ENCODE data around the gene IVD. TPM values are rescaled to one million over a fixed set of nuclear protein-coding genes. Genes with fewer than 3 reads are reported as not detected.

IVD gene
- polyA plus RNA-seq, 1 experiment: 63.9 TPM

- ChIA-PET CTCF (interaction anchor here (0.8 to 1.6 kb wide), 5 partner anchors 21 to 111 kb away, joined by 3 to 6 read pairs (median 3); no protein-coding TSS in a partner anchor), POLR2A (no interaction called here)
- no peak for DNase-seq (ENCODE audit: low read depth)
- Histone ChIP-seq H3K4me3 (ENCODE audit: low read depth, low read length) (no peak overlapping the region), H3K27me3 (ENCODE audit: control insufficient read depth, insufficient read depth, low read length) (no peaks in the 10 kb centered on the region), H3K36me3 (ENCODE audit: control insufficient read depth, insufficient read depth, low read length) (peaks cover 10% of the 10 kb centered on the region)
- no peak for TF ChIP-seq CTCF (IDR thresholded peaks at IDR 0.05; ENCODE audit: insufficient read depth, low read depth, low read length)
Measured at GRCh38 chr15:40389824-40390595, 15.6 kb upstream of the IVD start.

- Histone ChIP-seq H3K27me3 (ENCODE audit: control insufficient read depth, insufficient read depth, low read length) (no peaks in the 10 kb centered on the region), H3K36me3 (ENCODE audit: control insufficient read depth, insufficient read depth, low read length) (peaks cover 5% of the 10 kb centered on the region), H3K4me3 (ENCODE audit: low read depth, low read length) (no peak overlapping the region)
- DNase-seq (ENCODE audit: low read depth): no peak
- CTCF ChIA-PET: interaction anchor here (1.3 kb wide), 1 partner anchor 49 kb away, joined by 3 read pairs; no protein-coding TSS in a partner anchor
- TF ChIP-seq CTCF (IDR thresholded peaks at IDR 0.05; ENCODE audit: insufficient read depth, low read depth, low read length): no peak
- POLR2A ChIA-PET: no interaction called here
Measured at GRCh38 chr15:40392986-40393948, 12.3 kb upstream of the IVD start.

GRCh38 chr15:40397688-40398412 is 7.7 kb upstream of the IVD start:
- Histone ChIP-seq H3K36me3 (ENCODE audit: control insufficient read depth, insufficient read depth, low read length) (peaks cover 1% of the 10 kb centered on the region; the same call in 1 of the 2 replicates), H3K4me3 (ENCODE audit: low read depth, low read length) (no peak overlapping the region), H3K27me3 (ENCODE audit: control insufficient read depth, insufficient read depth, low read length) (no peaks in the 10 kb centered on the region)
- CTCF ChIA-PET: interaction anchor here (0.5 to 1.6 kb wide), 8 partner anchors 10 to 924 kb away, joined by 3 read pairs; partner anchors contain the start of gene KNSTRN
- POLR2A ChIA-PET: interaction anchor here (0.6 kb wide), 1 partner anchor 69 kb away, joined by 23 read pairs; no protein-coding TSS in a partner anchor
- no peak for TF ChIP-seq CTCF (IDR thresholded peaks at IDR 0.05; ENCODE audit: insufficient read depth, low read depth, low read length)
- no peak for DNase-seq (ENCODE audit: low read depth)

- CTCF ChIA-PET: interaction anchor here (0.5 to 1.6 kb wide), 7 partner anchors 10 to 924 kb away, joined by 3 read pairs; partner anchors contain the start of gene KNSTRN
Measured at GRCh38 chr15:40398413-40398873, 7.2 kb upstream of the IVD start.

More at GRCh38 chr15:40398413-40398873, 7.2 kb upstream of the IVD start:
- H3K36me3 ChIP-seq (ENCODE audit: control insufficient read depth, insufficient read depth, low read length): no peaks in the 10 kb centered on the region; the same call in 1 of the 2 replicates
- no peaks in the 10 kb centered on the region for H3K27me3 ChIP-seq (ENCODE audit: control insufficient read depth, insufficient read depth, low read length)
- TF ChIP-seq CTCF (IDR thresholded peaks at IDR 0.05; ENCODE audit: insufficient read depth, low read depth, low read length): no peak
- DNase-seq (ENCODE audit: low read depth): no peak
- POLR2A ChIA-PET: no interaction called here
- no peak overlapping the region for H3K4me3 ChIP-seq (ENCODE audit: low read depth, low read length)
